ENCODE data around the gene FGD2.
"Not testable (repeated sequence)": the region's sequence is repeated elsewhere in the genome, so short reads cannot be mapped to it uniquely, and the experiment has no call there.

The FGD2 gene

DNA sequence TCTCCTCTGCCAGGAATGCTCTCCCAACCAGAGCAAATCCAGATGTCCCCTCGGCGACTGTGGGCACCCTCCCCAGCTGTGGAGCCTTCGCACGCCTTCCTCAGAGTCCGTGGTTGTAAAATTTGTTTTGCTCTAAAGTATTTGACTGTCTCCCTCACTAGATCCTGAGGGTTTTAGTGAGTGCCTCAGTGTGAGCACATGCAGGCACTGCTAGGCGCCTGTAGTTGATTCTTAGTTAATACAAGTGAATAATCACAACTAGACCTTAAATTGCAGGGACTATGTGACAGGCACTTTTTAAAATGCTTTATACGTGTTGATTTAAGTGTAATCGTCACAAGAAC lies 18.8 kb upstream of the FGD2 start:
- TF ChIP-seq TCF4 (CRISPR knock-in tag; IDR thresholded peaks at IDR 0.05; ENCODE audit: borderline replicate concordance) = 0 out of 2 replicates have a peak, but pooled peaks have one; percentile 12
- TF ChIP-seq ZFP3 (CRISPR knock-in tag; IDR thresholded peaks at IDR 0.05) = no peak
- no peak for TF ChIP-seq RARB (CRISPR knock-in tag; IDR thresholded peaks at IDR 0.05)
- TF ChIP-seq SNAI2 (CRISPR knock-in tag; IDR thresholded peaks at IDR 0.05) = no peak
- TF ChIP-seq CSRNP3 (CRISPR knock-in tag; IDR thresholded peaks at IDR 0.05) = no peak
- TF ChIP-seq BACH2 (CRISPR knock-in tag; IDR thresholded peaks at IDR 0.05; ENCODE audit: borderline replicate concordance) = no peak

GRCh38 chr6:36989264-36989663 lies 16.2 kb upstream of the FGD2 start:
- TF ChIP-seq ISL1 (CRISPR knock-in tag; IDR thresholded peaks at IDR 0.05) (no peak), PPARA (CRISPR knock-in tag; IDR thresholded peaks at IDR 0.05; ENCODE audit: borderline replicate concordance) (no peak), SNAI2 (CRISPR knock-in tag; IDR thresholded peaks at IDR 0.05) (no peak), ZFP3 (CRISPR knock-in tag; IDR thresholded peaks at IDR 0.05) (no peak), OSR1 (CRISPR knock-in tag; IDR thresholded peaks at IDR 0.05) (no peak), CSDC2 (CRISPR knock-in tag; IDR thresholded peaks at IDR 0.05) (no peak), CSRNP3 (CRISPR knock-in tag; IDR thresholded peaks at IDR 0.05) (no peak), BACH2 (CRISPR knock-in tag; IDR thresholded peaks at IDR 0.05; ENCODE audit: borderline replicate concordance) (no peak), TOX (CRISPR knock-in tag; IDR thresholded peaks at IDR 0.05; ENCODE audit: borderline replicate concordance) (no peak), ZFP30 (CRISPR knock-in tag; IDR thresholded peaks at IDR 0.05) (no peak), TSHZ2 (CRISPR knock-in tag; IDR thresholded peaks at IDR 0.05) (no peak), TCF4 (CRISPR knock-in tag; IDR thresholded peaks at IDR 0.05; ENCODE audit: borderline replicate concordance) (no peak)
- no peak for ATAC-seq

More for the DNA sequence above, 18.8 kb upstream of the FGD2 start:
- no peak for ATAC-seq

DNA sequence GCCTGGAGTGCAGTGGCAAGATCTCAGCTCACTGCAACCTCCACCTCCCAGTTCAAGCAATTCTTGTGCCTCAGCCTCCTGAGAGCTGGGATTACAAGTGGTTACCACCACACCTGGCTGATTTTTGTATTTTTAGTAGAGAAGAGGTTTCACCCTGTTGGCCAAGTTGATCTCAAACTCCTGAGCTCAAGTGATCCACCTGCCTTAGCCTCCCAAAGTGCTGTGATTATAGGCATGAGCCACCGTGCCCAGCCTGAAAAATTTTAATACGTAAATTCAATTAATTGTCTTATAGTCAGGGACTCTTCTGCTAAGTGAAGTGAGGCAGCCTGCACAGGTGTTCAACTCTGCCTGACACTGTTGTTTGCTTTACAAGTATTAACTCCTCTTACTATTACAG lies 15.1 kb upstream of the FGD2 start:
- not testable (repeated sequence) for ATAC-seq

GRCh38 chr6:36997811-36998722 lies 7.4 kb upstream of the FGD2 start:
- no peak for ATAC-seq
- TF ChIP-seq SNAI2 (CRISPR knock-in tag; IDR thresholded peaks at IDR 0.05) = no peak
- no peak for TF ChIP-seq ISL1 (CRISPR knock-in tag; IDR thresholded peaks at IDR 0.05)
- no peak for TF ChIP-seq ESRRG (CRISPR knock-in tag; IDR thresholded peaks at IDR 0.05)
- no peak for TF ChIP-seq PPARA (CRISPR knock-in tag; IDR thresholded peaks at IDR 0.05; ENCODE audit: borderline replicate concordance)
- TF ChIP-seq RARB (CRISPR knock-in tag; IDR thresholded peaks at IDR 0.05) = no peak
- TF ChIP-seq ARNTL (CRISPR knock-in tag; IDR thresholded peaks at IDR 0.05; ENCODE audit: borderline replicate concordance, low read depth) = no peak
- no peak for TF ChIP-seq ZNF70 (CRISPR knock-in tag; IDR thresholded peaks at IDR 0.05)
- no peak for TF ChIP-seq ZFP3 (CRISPR knock-in tag; IDR thresholded peaks at IDR 0.05)
- no peak for TF ChIP-seq TCF4 (CRISPR knock-in tag; IDR thresholded peaks at IDR 0.05; ENCODE audit: borderline replicate concordance)
- no peak for TF ChIP-seq ZNF565 (CRISPR knock-in tag; conservative IDR thresholded peaks at IDR 0.05; ENCODE audit: low read depth)
- no peak for TF ChIP-seq CSRNP3 (CRISPR knock-in tag; IDR thresholded peaks at IDR 0.05)
- no peak for TF ChIP-seq POU6F1 (CRISPR knock-in tag; IDR thresholded peaks at IDR 0.05; ENCODE audit: borderline replicate concordance, low read depth)
- TF ChIP-seq ZC3H10 (CRISPR knock-in tag; IDR thresholded peaks at IDR 0.05) = no peak
- no peak for TF ChIP-seq PATZ1 (CRISPR knock-in tag; IDR thresholded peaks at IDR 0.05; ENCODE audit: borderline replicate concordance)
